ENCODE measurements around the gene NTRK2. TPM values are rescaled to one million over a fixed set of nuclear protein-coding genes. Genes with fewer than 3 reads are reported as not detected.
A peak's percentile ranks its signal among the peaks of the same experiment; 100 is the strongest.

NTRK2 gene
- total RNA-seq, 4 donors from 2014 or later: 1.1 to 7.3 (median 1.5) TPM

DNA sequence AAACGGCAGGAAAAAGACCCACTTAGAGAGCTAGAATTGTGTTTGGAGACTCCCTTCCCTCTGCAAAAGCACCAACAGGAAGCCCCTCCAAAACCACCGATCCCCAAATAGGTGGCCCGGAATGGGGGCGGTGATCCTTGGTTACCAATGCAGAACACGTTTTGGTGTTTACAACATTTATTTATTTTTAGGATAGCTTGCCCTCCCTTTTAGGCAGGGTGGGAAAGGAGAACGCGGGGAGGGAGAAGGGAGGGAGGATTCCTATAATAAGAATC is 579 bp upstream of the NTRK2 start:
- ATAC-seq (no peak), DNase-seq (no peak)
- TF ChIP-seq, protein P1, sequence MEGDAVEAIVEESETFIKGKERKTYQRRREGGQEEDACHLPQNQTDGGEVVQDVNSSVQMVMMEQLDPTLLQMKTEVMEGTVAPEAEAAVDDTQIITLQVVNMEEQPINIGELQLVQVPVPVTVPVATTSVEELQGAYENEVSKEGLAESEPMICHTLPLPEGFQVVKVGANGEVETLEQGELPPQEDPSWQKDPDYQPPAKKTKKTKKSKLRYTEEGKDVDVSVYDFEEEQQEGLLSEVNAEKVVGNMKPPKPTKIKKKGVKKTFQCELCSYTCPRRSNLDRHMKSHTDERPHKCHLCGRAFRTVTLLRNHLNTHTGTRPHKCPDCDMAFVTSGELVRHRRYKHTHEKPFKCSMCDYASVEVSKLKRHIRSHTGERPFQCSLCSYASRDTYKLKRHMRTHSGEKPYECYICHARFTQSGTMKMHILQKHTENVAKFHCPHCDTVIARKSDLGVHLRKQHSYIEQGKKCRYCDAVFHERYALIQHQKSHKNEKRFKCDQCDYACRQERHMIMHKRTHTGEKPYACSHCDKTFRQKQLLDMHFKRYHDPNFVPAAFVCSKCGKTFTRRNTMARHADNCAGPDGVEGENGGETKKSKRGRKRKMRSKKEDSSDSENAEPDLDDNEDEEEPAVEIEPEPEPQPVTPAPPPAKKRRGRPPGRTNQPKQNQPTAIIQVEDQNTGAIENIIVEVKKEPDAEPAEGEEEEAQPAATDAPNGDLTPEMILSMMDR (IDR thresholded peaks at IDR 0.05 in 4 of 5, conservative IDR thresholded peaks at IDR 0.05 in 1 of 5): no peak
- TF ChIP-seq POLR2A (IDR thresholded peaks at IDR 0.05): no peak
- H3K36me3 ChIP-seq: no peaks in the 10 kb centered on the region
- H3K27ac ChIP-seq: no peak overlapping the region
- intact Hi-C loops (cut with DNase I; ENCODE audit: low total_unique reads): no loop called here
- H3K27me3 ChIP-seq: peaks cover 22 to 36% (median 26%) of the 10 kb centered on the region in 3 donors
- H3K4me1 ChIP-seq: peaks cover 0 to 18% of the 10 kb centered on the region in 2 donors
- peak overlapping the region; percentile 47 to 61 (median 52) for H3K4me3 ChIP-seq
- H3K9me3 ChIP-seq: no peaks in the 10 kb centered on the region
- in situ Hi-C loops (cut with MboI; ENCODE audit: low sequenced_read_pairs in 4 of 4): no loop called here

DNA sequence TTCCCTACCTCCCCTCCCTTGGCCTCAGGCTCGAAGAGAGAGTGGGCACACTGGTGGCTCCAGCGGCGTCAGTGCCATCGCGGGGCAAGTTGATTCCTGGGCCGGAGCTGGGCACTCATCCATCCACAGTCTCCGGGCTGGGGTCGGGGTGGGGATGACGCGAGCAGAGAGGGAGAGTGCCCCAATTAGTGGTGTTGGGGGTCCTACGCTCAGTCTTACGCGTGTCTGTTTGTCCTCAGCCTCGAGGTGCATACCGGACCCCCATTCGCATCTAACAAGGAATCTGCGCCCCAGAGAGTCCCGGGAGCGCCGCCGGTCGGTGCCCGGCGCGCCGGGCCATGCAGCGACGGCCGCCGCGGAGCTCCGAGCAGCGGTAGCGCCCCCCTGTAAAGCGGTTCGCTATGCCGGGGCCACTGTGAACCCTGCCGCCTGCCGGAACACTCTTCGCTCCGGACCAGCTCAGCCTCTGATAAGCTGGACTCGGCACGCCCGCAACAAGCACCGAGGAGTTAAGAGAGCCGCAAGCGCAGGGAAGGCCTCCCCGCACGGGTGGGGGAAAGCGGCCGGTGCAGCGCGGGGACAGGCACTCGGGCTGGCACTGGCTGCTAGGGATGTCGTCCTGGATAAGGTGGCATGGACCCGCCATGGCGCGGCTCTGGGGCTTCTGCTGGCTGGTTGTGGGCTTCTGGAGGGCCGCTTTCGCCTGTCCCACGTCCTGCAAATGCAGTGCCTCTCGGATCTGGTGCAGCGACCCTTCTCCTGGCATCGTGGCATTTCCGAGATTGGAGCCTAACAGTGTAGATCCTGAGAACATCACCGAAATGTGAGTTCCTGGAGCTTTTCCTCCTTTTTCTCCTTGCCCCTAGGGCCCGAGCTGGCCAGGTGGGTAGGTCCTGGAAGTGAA is 861 bp downstream of the NTRK2 start:
- Histone ChIP-seq H3K27ac (peak overlapping the region in 3 of 4 donors; percentile 20 to 57 (median 37)), H3K9me3 (no peaks in the 10 kb centered on the region), H3K27me3 (peaks cover 22 to 36% (median 26%) of the 10 kb centered on the region in 3 donors), H3K4me1 (peaks cover 0 to 18% of the 10 kb centered on the region in 2 donors), H3K4me3 (peak overlapping the region; percentile 47 to 61 (median 52)), H3K36me3 (no peaks in the 10 kb centered on the region)
- DNase-seq (no peak), ATAC-seq (no peak)
- intact Hi-C loops (cut with DNase I; ENCODE audit: low total_unique reads): no loop called here
- TF ChIP-seq, protein P1 (IDR thresholded peaks at IDR 0.05 in 4 of 5, conservative IDR thresholded peaks at IDR 0.05 in 1 of 5): no peak
- no peak for TF ChIP-seq POLR2A (IDR thresholded peaks at IDR 0.05)
- in situ Hi-C loops (cut with MboI; ENCODE audit: low sequenced_read_pairs in 4 of 4): no loop called here

DNA sequence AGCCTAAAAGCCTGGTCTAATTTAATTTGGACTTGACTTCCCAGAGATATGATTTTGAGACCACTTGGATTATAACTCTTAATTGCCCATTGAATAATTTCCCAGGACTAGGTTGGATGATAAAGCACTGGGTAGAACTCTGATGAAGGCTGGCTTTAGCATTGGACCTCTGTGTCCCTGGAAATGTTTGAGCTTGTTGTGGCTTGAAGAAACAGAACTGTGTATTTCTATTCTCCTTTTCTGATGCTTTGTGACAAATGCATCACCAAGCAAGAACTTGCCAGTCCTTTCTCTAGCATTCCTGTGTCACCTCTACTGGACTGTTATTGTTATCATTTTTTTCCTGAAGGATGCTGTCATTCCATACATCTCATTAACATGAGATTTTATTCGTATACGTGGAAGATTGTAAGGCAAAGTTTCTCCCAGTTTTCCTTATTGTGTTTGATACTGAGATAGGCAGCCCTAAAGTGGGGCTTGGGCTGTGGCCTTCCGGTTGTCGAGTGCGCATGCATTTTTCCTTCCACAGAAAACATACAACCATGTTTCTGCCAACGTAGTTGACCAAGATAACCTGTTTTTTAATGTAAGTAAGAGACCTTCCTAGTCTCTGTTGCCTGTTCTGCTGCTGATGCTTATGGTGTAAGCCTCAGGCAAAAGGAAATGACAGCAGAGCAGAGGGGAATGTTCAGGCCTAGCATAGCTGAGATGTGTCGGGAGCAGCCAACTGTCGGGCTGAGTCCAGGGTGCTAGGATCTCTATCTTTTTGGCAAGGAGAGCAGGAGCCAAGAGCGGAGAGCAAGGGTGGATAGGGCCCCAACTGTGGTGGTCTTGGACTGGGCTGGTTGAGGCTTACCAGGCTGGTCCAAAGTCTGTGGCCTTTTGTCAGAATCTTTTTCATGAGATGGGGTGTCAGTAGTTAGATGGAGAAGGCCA is 2.3 kb downstream of the NTRK2 start:
- Histone ChIP-seq H3K4me1 (peaks cover 0 to 18% of the 10 kb centered on the region in 2 donors), H3K9me3 (no peaks in the 10 kb centered on the region), H3K36me3 (no peaks in the 10 kb centered on the region), H3K27me3 (peaks cover 22 to 36% (median 26%) of the 10 kb centered on the region in 3 donors), H3K4me3 (peak overlapping the region in 1 of 4 donors; percentile 28), H3K27ac (peak overlapping the region in 1 of 4 donors; percentile 31)
- ATAC-seq (no peak), DNase-seq (no peak)
- intact Hi-C loops (cut with DNase I; ENCODE audit: low total_unique reads) (no loop called here), in situ Hi-C loops (cut with MboI; ENCODE audit: low sequenced_read_pairs in 4 of 4) (no loop called here)
- no peak for TF ChIP-seq POLR2A (IDR thresholded peaks at IDR 0.05)
- TF ChIP-seq, protein P1 (IDR thresholded peaks at IDR 0.05 in 4 of 5, conservative IDR thresholded peaks at IDR 0.05 in 1 of 5): no peak

DNA sequence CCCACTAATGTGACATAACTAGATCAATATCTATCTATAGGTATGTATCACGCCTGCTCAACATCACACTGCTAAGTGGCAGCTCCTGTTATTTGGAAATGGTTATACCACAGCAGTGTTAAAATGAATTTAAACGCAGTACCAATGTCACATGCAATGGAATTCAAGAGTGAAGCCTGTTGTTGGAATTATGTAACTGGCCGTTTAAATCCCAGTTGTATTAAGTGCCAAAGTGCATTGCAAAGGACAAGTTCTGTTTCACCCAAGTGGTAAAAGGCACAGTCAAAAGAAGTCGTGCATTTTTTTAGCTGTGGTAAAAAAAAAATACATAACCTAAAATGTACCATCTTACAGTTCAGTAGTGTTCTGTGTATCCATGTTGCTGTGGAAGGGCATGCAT is 4.3 kb downstream of the NTRK2 start:
- Histone ChIP-seq H3K36me3 (no peaks in the 10 kb centered on the region), H3K27me3 (peaks cover 20 to 33% (median 22%) of the 10 kb centered on the region in 3 donors), H3K4me3 (no peak overlapping the region), H3K9me3 (no peaks in the 10 kb centered on the region), H3K27ac (no peak overlapping the region), H3K4me1 (peaks cover 0 to 9% of the 10 kb centered on the region in 2 donors)
- DNase-seq: no peak
- intact Hi-C loops (cut with DNase I; ENCODE audit: low total_unique reads) (no loop called here), in situ Hi-C loops (cut with MboI; ENCODE audit: low sequenced_read_pairs in 4 of 4) (no loop called here)
- TF ChIP-seq POLR2A (IDR thresholded peaks at IDR 0.05): no peak
- TF ChIP-seq, protein P1 (IDR thresholded peaks at IDR 0.05 in 4 of 5, conservative IDR thresholded peaks at IDR 0.05 in 1 of 5): no peak
- ATAC-seq: no peak
